ENCODE measurements around the gene SPAG16.

The SPAG16 gene

GRCh38 chr2:213806125-213806726, 522.0 kb downstream of the SPAG16 start:
- no peak for TF ChIP-seq SIN3A (IDR thresholded peaks at IDR 0.05; ENCODE audit: borderline replicate concordance, insufficient read depth, low read length)
- TF ChIP-seq POLR2AphosphoS5 (IDR thresholded peaks at IDR 0.05; ENCODE audit: low read depth, low read length) = no peak
- no peak for TF ChIP-seq TAF1 (IDR thresholded peaks at IDR 0.05; ENCODE audit: borderline replicate concordance, insufficient read depth, low read length)
- TF ChIP-seq, protein P1, sequence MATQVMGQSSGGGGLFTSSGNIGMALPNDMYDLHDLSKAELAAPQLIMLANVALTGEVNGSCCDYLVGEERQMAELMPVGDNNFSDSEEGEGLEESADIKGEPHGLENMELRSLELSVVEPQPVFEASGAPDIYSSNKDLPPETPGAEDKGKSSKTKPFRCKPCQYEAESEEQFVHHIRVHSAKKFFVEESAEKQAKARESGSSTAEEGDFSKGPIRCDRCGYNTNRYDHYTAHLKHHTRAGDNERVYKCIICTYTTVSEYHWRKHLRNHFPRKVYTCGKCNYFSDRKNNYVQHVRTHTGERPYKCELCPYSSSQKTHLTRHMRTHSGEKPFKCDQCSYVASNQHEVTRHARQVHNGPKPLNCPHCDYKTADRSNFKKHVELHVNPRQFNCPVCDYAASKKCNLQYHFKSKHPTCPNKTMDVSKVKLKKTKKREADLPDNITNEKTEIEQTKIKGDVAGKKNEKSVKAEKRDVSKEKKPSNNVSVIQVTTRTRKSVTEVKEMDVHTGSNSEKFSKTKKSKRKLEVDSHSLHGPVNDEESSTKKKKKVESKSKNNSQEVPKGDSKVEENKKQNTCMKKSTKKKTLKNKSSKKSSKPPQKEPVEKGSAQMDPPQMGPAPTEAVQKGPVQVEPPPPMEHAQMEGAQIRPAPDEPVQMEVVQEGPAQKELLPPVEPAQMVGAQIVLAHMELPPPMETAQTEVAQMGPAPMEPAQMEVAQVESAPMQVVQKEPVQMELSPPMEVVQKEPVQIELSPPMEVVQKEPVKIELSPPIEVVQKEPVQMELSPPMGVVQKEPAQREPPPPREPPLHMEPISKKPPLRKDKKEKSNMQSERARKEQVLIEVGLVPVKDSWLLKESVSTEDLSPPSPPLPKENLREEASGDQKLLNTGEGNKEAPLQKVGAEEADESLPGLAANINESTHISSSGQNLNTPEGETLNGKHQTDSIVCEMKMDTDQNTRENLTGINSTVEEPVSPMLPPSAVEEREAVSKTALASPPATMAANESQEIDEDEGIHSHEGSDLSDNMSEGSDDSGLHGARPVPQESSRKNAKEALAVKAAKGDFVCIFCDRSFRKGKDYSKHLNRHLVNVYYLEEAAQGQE (IDR thresholded peaks at IDR 0.05; ENCODE audit: insufficient read depth in 1 of 2, low read depth in 2 of 2, low read length in 2 of 2) = no peak
- no peak for TF ChIP-seq FOXP2 (optimal IDR thresholded peaks at IDR 0.05; ENCODE audit: borderline replicate concordance, extremely low read depth, extremely low read length, insufficient read depth)

- TF ChIP-seq SIN3A (IDR thresholded peaks at IDR 0.05; ENCODE audit: borderline replicate concordance, insufficient read depth, low read length) = no peak
- no peak for TF ChIP-seq FOXP2 (optimal IDR thresholded peaks at IDR 0.05; ENCODE audit: borderline replicate concordance, extremely low read depth, extremely low read length, insufficient read depth)
- TF ChIP-seq TAF1 (IDR thresholded peaks at IDR 0.05; ENCODE audit: borderline replicate concordance, insufficient read depth, low read length) = no peak
- TF ChIP-seq, protein P1 (IDR thresholded peaks at IDR 0.05; ENCODE audit: insufficient read depth in 1 of 2, low read depth in 2 of 2, low read length in 2 of 2) = no peak
- TF ChIP-seq POLR2AphosphoS5 (IDR thresholded peaks at IDR 0.05; ENCODE audit: low read depth, low read length) = no peak
Measured at GRCh38 chr2:213816583-213816982, 532.3 kb downstream of the SPAG16 start.

DNA sequence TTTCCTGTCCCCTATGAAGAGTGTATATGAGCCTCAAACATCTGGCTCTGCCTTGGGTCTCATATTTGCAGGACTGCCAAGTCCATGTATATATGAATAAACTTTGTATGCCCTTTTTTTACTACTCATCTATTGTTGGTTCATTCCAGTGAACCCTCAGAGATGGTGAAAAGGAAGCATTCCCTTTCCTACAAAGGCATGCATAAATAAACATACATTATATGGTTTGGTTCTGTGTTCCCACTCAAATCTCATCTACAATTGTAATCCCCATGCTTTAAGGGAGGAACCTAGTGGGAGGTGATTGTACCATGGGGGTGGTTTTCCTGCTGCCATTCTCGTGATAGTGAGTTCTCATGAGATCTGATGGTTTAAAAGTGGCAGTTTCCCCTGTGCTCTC, 534.2 kb downstream of the SPAG16 start:
- no peak for TF ChIP-seq TAF1 (IDR thresholded peaks at IDR 0.05; ENCODE audit: borderline replicate concordance, insufficient read depth, low read length)
- TF ChIP-seq SIN3A (IDR thresholded peaks at IDR 0.05; ENCODE audit: borderline replicate concordance, insufficient read depth, low read length) = no peak
- TF ChIP-seq FOXP2 (optimal IDR thresholded peaks at IDR 0.05; ENCODE audit: borderline replicate concordance, extremely low read depth, extremely low read length, insufficient read depth) = no peak
- TF ChIP-seq, protein P1 (IDR thresholded peaks at IDR 0.05; ENCODE audit: insufficient read depth in 1 of 2, low read depth in 2 of 2, low read length in 2 of 2) = no peak
- TF ChIP-seq POLR2AphosphoS5 (IDR thresholded peaks at IDR 0.05; ENCODE audit: low read depth, low read length) = no peak

- no peak for TF ChIP-seq TAF1 (IDR thresholded peaks at IDR 0.05; ENCODE audit: borderline replicate concordance, insufficient read depth, low read length)
- no peak for TF ChIP-seq SIN3A (IDR thresholded peaks at IDR 0.05; ENCODE audit: borderline replicate concordance, insufficient read depth, low read length)
- no peak for TF ChIP-seq FOXP2 (optimal IDR thresholded peaks at IDR 0.05; ENCODE audit: borderline replicate concordance, extremely low read depth, extremely low read length, insufficient read depth)
- TF ChIP-seq, protein P1 (IDR thresholded peaks at IDR 0.05; ENCODE audit: insufficient read depth in 1 of 2, low read depth in 2 of 2, low read length in 2 of 2) = no peak
- TF ChIP-seq POLR2AphosphoS5 (IDR thresholded peaks at IDR 0.05; ENCODE audit: low read depth, low read length) = no peak
Measured at GRCh38 chr2:213834331-213834730, 550.1 kb downstream of the SPAG16 start.
